HUES48 (cell line): Measurements from ENCODE around the gene TMED6.

Experiments used
- H3K27ac ChIP-seq: one replicate; pipeline ENCODE4 v1.7.0; 2013; ENCODE audit warnings: low read depth, low read length, inconsistent platforms
- H3K27me3 ChIP-seq: 2 replicates; pipeline ENCODE4 v1.6.1; 2013; ENCODE audit warnings: mild to moderate bottlenecking, low read length; ENCODE audit not compliant: control insufficient read depth, insufficient read depth
- H3K36me3 ChIP-seq: 2 replicates; pipeline ENCODE4 v1.6.1; 2013; ENCODE audit warnings: low read length; ENCODE audit not compliant: control insufficient read depth, insufficient read depth
- H3K4me1 ChIP-seq: 2 replicates; pipeline ENCODE4 v1.6.1; 2013; ENCODE audit warnings: mild to moderate bottlenecking, low read length; ENCODE audit not compliant: control insufficient read depth, insufficient read depth
- H3K4me3 ChIP-seq: 2 replicates; pipeline ENCODE4 v1.5.1; 2013; ENCODE audit warnings: mild to moderate bottlenecking, low read depth, low read length
- H3K9ac ChIP-seq: 2 replicates; pipeline ENCODE4 v1.6.1; 2013; ENCODE audit warnings: mild to moderate bottlenecking, low read depth, low read length, moderate library complexity
- H3K9me3 ChIP-seq: 2 replicates; pipeline ENCODE4 v1.6.1; 2013; ENCODE audit warnings: low read length; ENCODE audit not compliant: control insufficient read depth, insufficient read depth

Gene TMED6

DNA sequence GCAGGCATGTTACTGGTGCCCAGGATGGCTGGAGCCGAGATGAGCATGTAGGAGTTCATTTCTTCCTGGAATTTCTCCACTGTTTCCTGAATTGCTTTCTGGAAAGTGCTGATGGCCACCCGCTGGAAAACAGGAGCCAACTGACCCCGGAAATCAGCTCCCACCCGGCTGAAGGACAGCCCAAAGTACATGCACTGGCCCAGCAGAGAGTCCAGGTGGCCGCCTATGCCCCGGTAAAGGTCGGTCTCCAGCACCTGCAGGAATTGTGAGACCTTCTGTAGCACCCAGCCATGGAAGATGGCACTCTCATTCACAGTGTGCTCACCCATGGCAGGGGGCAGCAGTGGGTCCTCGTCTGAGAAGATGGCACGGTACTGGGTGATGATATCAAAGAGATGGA is 16.9 kb downstream of the TMED6 start:
- no peaks in the 10 kb centered on the region for H3K4me1 ChIP-seq
- no peaks in the 10 kb centered on the region for H3K27me3 ChIP-seq
- H3K9me3 ChIP-seq: no peaks in the 10 kb centered on the region
- peaks cover 55% of the 10 kb centered on the region for H3K36me3 ChIP-seq
- no peak overlapping the region for H3K4me3 ChIP-seq
- H3K27ac ChIP-seq: no peak overlapping the region
- H3K9ac ChIP-seq: no peak overlapping the region

DNA sequence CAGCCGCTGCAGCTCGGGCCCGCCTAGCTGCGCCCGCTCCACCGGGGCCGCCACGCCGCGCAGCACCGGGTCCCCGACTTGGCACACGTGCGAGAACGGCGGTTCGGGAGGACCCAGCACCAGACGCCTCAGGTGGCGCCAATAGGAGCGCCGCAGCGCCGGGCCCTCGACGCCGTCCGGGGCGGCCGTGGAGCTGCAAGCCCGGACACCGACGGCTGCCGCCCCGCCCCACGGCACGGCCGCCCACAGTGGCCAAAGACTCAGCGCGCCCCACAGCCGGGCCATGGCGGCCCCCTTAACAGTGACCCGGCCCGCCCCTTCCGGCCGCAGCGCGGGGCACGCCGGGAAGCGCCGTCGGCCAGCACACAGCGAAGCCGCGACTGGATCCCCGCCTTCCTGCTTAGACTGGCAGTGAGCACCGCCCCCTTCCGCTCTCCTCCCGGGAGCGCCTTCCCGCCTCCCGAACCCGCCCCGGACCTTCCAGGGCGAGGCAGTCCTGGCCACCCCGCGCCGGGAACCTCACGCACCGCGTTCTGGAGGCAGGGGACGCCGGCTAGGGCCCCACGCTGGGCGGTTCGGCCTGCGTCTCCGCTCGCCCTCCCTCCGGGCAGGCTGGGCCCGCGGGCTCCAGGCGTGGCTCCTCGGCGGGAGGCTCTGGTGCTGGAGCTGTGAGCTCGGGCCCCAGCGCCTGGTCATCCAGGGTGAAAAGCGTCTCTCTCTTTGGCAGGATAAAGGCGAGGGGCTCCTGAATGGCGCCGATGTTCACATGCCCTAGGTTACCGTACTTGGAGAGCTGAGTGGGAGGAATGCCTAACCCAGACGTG is 21.1 kb downstream of the TMED6 start, which contains the start of gene PDF:
TSS of gene PDF (minus strand) at position 303 of the 824 bp plus-strand sequence. CDS start at position 285, 18 bp downstream.
- Histone ChIP-seq H3K27ac (peak within 1 kb of the TSS; percentile 96), H3K27me3 (no peaks in the 10 kb centered on the region), H3K4me3 (peak within 1 kb of the TSS; percentile 88), H3K4me1 (peaks cover 12% of the 10 kb centered on the region), H3K36me3 (peaks cover 70% of the 10 kb centered on the region), H3K9ac (peak within 1 kb of the TSS; percentile 96), H3K9me3 (no peaks in the 10 kb centered on the region)

GRCh38 chr16:69329369-69330285 is 22.0 kb downstream of the TMED6 start:
- peaks cover 68% of the 10 kb centered on the region for H3K36me3 ChIP-seq
- H3K4me1 ChIP-seq: peaks cover 12% of the 10 kb centered on the region

GRCh38 chr16:69328854-69329316 is 22.7 kb downstream of the TMED6 start:
- no peak overlapping the region for H3K27ac ChIP-seq

More at GRCh38 chr16:69329369-69330285, 22.0 kb downstream of the TMED6 start:
- Histone ChIP-seq H3K4me3 (peak overlapping the region; percentile 88), H3K9ac (peak overlapping the region; percentile 96), H3K27me3 (no peaks in the 10 kb centered on the region), H3K27ac (peak overlapping the region; percentile 96), H3K9me3 (no peaks in the 10 kb centered on the region)

DNA sequence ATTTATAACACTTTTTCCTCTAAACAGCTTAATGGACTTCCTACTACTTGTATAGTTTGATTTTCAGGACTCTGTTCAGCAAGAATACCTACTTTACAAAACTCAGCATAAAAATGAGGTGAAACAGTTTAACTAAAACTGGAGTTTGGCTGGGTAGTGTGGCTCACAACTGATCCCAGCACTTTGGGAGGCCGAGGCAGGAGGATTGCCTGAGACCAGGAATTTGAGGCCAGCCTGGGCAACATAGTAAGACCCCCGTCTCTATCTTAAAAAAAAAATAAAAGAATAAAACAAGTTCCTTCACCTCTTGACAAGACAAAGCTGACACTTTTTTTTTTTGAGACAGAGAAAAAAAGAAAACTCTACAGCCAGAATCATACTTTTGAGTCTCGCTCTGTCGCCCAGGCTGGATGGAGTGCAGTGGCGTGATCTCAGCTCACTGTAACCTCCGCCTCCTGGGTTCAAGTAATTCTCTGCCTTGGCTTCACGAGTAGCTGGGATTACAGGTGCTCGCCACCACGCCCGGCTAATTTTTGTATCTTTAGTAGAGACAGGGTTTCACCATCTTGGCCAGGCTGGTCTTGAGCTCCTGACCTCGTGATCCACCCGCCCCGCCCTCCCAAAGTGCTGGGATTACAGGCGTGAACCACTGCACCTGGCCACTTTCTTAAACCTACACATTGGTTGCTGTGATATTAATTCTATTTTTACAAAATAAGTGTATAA is 23.8 kb downstream of the TMED6 start:
- Histone ChIP-seq H3K36me3 (peaks cover 67% of the 10 kb centered on the region), H3K4me1 (peaks cover 12% of the 10 kb centered on the region), H3K27ac (no peak overlapping the region), H3K9me3 (no peaks in the 10 kb centered on the region), H3K9ac (no peak overlapping the region), H3K4me3 (no peak overlapping the region; the same call in none of the 2 replicates), H3K27me3 (no peaks in the 10 kb centered on the region)

More at GRCh38 chr16:69328854-69329316, 22.7 kb downstream of the TMED6 start:
- peaks cover 68% of the 10 kb centered on the region for H3K36me3 ChIP-seq
- peak overlapping the region; percentile 96 for H3K9ac ChIP-seq
- H3K27me3 ChIP-seq: no peaks in the 10 kb centered on the region
- H3K4me3 ChIP-seq: peak overlapping the region; percentile 88
- no peaks in the 10 kb centered on the region for H3K9me3 ChIP-seq
- peaks cover 12% of the 10 kb centered on the region for H3K4me1 ChIP-seq

- peaks cover 12% of the 10 kb centered on the region for H3K4me1 ChIP-seq
- no peak overlapping the region for H3K4me3 ChIP-seq
- no peaks in the 10 kb centered on the region for H3K27me3 ChIP-seq
- no peak overlapping the region for H3K9ac ChIP-seq
- no peak overlapping the region for H3K27ac ChIP-seq
- peaks cover 69% of the 10 kb centered on the region for H3K36me3 ChIP-seq
- no peaks in the 10 kb centered on the region for H3K9me3 ChIP-seq
These were observed 25.3 kb downstream of the TMED6 start for GRCh38 chr16:69326172-69326873.

DNA sequence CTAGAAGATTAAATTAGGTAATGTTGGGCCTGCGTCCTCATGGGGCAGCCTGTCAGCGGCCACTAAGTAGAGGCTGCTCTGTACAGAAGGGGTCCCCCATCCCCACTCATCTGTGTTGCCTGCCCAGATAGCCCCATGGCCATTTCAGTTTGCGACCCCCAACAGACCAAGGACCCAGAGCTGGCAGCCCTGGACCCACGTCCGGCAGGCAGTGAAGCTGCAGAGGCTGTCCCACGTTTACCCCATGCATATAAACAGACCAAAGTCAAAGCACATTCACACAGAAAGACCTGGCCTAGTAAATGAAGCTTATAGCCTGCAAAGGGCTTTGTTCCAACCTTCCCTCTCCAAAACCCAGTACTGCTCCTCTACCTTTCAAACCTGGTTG is 25.8 kb downstream of the TMED6 start:
- no peaks in the 10 kb centered on the region for H3K9me3 ChIP-seq
- peaks cover 75% of the 10 kb centered on the region for H3K36me3 ChIP-seq
- no peak overlapping the region for H3K4me3 ChIP-seq
- no peaks in the 10 kb centered on the region for H3K27me3 ChIP-seq
- no peak overlapping the region for H3K9ac ChIP-seq
- peaks cover 12% of the 10 kb centered on the region for H3K4me1 ChIP-seq
- H3K27ac ChIP-seq: no peak overlapping the region

DNA sequence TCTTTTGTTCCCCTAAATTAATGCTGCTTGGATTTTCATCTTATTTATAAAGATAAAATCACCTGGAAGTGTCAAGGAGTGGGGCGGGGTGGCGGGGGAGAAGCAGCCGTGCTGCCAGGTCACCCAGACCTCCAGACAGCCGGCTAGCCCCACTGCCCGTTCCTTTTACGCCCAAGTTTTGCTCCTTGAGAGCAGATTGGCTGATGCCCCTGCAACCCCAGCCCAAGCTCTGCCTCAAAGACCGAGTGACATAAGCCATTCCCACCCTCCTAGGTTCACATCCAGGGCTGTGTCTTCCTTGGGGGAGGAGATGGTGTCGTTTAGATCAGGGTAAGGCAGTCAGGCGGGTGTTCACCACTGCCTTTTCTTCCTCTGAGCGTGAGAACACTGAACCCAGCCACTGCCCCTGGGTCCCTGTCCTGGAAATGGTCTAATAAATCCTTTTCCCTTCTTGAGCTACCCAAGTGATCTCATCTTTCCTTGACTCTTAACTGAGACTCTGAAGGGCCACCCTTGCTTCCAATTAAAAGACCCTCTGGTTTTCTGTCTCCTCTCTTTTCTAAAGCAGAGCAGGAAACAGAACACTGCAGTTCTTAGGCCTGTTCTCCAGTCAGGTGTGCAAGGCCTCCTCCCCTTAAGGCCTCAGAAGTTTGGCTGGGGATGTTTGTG is 26.9 kb downstream of the TMED6 start:
- Histone ChIP-seq H3K27ac (no peak overlapping the region), H3K36me3 (peaks cover 85% of the 10 kb centered on the region)

DNA sequence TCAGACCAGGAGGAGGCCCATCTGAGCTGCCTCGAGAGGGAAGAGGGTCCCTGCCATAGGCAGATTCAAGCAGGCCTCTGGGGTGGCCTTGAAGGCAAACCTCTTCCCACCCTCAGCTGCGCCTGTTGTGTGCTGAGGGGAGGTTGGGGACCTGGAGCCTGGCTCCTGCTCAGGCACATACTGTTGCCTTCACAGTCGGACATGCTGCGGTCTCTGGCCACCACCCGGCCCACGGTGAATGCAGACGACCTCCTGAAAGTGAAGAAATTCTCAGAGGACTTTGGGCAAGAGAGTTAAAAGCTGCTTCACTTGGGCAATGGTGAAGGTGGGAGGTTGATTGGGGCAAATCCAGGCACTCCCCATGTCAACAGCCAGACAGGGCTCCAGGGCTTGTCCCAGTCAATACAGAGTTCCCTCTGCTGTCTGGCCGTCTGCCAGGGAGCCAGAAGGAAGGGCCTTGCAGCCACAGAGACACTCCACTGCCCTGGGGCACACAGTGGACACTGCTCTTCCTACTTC is 27.5 kb downstream of the TMED6 start:
- H3K36me3 ChIP-seq: peaks cover 92% of the 10 kb centered on the region
- H3K4me3 ChIP-seq: no peak overlapping the region

More for the DNA sequence above, 26.9 kb downstream of the TMED6 start:
- Histone ChIP-seq H3K4me1 (peaks cover 12% of the 10 kb centered on the region), H3K4me3 (no peak overlapping the region), H3K9ac (no peak overlapping the region), H3K27me3 (no peaks in the 10 kb centered on the region), H3K9me3 (no peaks in the 10 kb centered on the region)

More for the DNA sequence above, 27.5 kb downstream of the TMED6 start:
- H3K9ac ChIP-seq: no peak overlapping the region
- H3K4me1 ChIP-seq: peaks cover 8% of the 10 kb centered on the region
- H3K27me3 ChIP-seq: no peaks in the 10 kb centered on the region
- H3K27ac ChIP-seq: no peak overlapping the region
- H3K9me3 ChIP-seq: no peaks in the 10 kb centered on the region
